ENCODE results near the gene VAV3. TPM values are rescaled to one million over a fixed set of nuclear protein-coding genes. Genes with fewer than 3 reads are reported as not detected.

Gene VAV3
- total RNA-seq, 1 experiment from 2014 or later = not detected

DNA sequence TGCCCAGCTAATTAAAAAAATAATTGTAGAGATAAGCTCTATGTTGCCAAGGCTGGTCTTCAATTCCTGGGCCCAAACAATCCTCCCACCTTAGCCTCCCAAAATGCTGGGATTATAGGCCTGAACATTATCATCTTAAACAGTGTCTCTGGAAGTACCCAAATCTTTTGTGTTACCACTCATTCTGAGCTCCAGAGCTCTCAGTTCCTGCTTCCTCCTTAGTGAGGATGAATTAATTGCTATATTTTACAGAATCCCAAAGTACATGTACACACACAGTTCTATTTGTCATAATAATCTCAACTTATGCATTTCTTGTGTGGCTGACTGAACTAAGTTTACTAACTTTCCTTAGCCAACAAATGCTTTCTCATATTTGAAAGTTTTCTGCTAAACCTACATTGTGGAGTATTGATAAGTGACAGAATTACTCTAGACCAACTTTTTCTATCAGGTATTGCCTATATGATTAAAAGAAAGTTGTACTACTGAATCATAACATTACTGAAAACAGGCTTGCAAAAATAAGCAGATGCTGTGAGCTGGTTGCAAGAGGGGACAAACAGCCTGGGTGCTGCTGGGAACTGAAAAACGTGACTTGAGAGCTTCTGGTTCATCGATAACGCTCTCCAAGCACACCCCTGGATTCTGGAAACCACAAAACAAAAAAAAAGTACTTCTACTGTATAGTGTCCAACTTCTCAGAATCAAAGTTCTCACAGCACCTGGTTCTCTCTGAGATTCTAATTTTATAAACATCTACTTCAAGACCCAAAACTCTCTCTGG, 15.3 kb downstream of the VAV3 start:
- no peak overlapping the region for H3K4me2 ChIP-seq (ENCODE audit: low read length)
- no TSS peak for BruUV-seq (replicated peaks)
- CTCF ChIA-PET = no interaction called here
- DNase-seq (ENCODE audit: low read depth, low spot score) (no peak), ATAC-seq (no peak)
- POLR2A ChIA-PET = no interaction called here
- H3K9me3 ChIP-seq (ENCODE audit: control insufficient read depth in 1 of 2, insufficient read depth in 1 of 2, low read depth in 1 of 2, low read length in 2 of 2) = no peaks in the 10 kb centered on the region
- H2AFZ ChIP-seq (ENCODE audit: low read depth, low read length, poor library complexity, severe bottlenecking) = no peak overlapping the region
- H3K27me3 ChIP-seq (ENCODE audit: insufficient read depth, low read length) = peaks cover 41% of the 10 kb centered on the region
- no peaks in the 10 kb centered on the region for H3K9me2 ChIP-seq (ENCODE audit: insufficient read depth)
- intact Hi-C loops (cut with micrococcal nuclease) = no loop called here
- H3K36me3 ChIP-seq (ENCODE audit: control insufficient read depth in 1 of 2, insufficient read depth in 2 of 2, low read length in 2 of 2) = no peaks in the 10 kb centered on the region
- RAD21 ChIA-PET (ENCODE audit: low non-redundant PET in 1 of 2, low total read pairs in 2 of 2, uncharacterized antibody in 2 of 2, unreplicated experiment in 2 of 2) = no interaction called here
- H3K4me3 ChIP-seq (replicated peaks in 1 of 2; ENCODE audit: low read depth in 1 of 2, low read length in 2 of 2) = no peak overlapping the region
- TF ChIP-seq REST (IDR thresholded peaks at IDR 0.05; ENCODE audit: low read depth) (no peak), CTCF (IDR thresholded peaks at IDR 0.05 in 2 of 3, conservative IDR thresholded peaks at IDR 0.05 in 1 of 3; ENCODE audit: borderline replicate concordance in 1 of 3, insufficient read depth in 1 of 3, low read depth in 2 of 3, low read length in 2 of 3) (no peak)
- no peaks in the 10 kb centered on the region for H3K79me2 ChIP-seq (ENCODE audit: insufficient read depth, low read length)
- no peaks in the 10 kb centered on the region for H3K4me1 ChIP-seq (ENCODE audit: control insufficient read depth in 1 of 2, insufficient read depth in 2 of 2, low read length in 2 of 2)
- H4K20me1 ChIP-seq (ENCODE audit: insufficient read depth) = no peaks in the 10 kb centered on the region
- H3K9ac ChIP-seq (ENCODE audit: low read length) = no peak overlapping the region
- H3K27ac ChIP-seq (ENCODE audit: low read depth, low read length) = no peak overlapping the region
